Endodermal cell (in vitro differentiated cells): ENCODE results near the gene SERINC2. TPM values are rescaled to one million over a fixed set of nuclear protein-coding genes. Genes with fewer than 3 reads are reported as not detected.
"Not testable (repeated sequence)": the region's sequence is repeated elsewhere in the genome, so short reads cannot be mapped to it uniquely, and the experiment has no call there.

Source experiments
- DNase-seq: peaks from one replicate; pipeline ENCODE4 v3.0.0-alpha.2; 2017
- H3K27ac ChIP-seq: 2 replicates; pipeline ENCODE4 v1.5.1; 2013; ENCODE audit warnings: mild to moderate bottlenecking, low read depth, low read length, moderate library complexity
- H3K27me3 ChIP-seq: 2 replicates; pipeline ENCODE4 v1.6.1; 2013; ENCODE audit warnings: mild to moderate bottlenecking, low read length, moderate library complexity; ENCODE audit not compliant: insufficient read depth, control insufficient read depth, poor library complexity, severe bottlenecking
- H3K36me3 ChIP-seq: 2 replicates; pipeline ENCODE4 v1.7.0; 2013; ENCODE audit warnings: mild to moderate bottlenecking, low read length, moderate library complexity; ENCODE audit not compliant: control insufficient read depth, insufficient read depth
- H3K4me1 ChIP-seq: one replicate; pipeline ENCODE4 v1.7.0; 2013; ENCODE audit warnings: low read length; ENCODE audit not compliant: control insufficient read depth, insufficient read depth
- H3K4me3 ChIP-seq: 2 replicates; pipeline ENCODE4 v1.5.1; 2013; ENCODE audit warnings: mild to moderate bottlenecking, low read length, moderate library complexity
- H3K9ac ChIP-seq: 2 replicates; pipeline ENCODE4 v1.6.1; 2013; ENCODE audit warnings: mild to moderate bottlenecking, low read length, moderate library complexity; ENCODE audit not compliant: poor library complexity, severe bottlenecking; ENCODE audit errors: extremely low read depth
- H3K9me3 ChIP-seq: 2 replicates; pipeline ENCODE4 v1.6.1; 2013; ENCODE audit warnings: mild to moderate bottlenecking, low read length, moderate library complexity; ENCODE audit not compliant: control insufficient read depth
- H3K27ac Mint-ChIP-seq: 2 replicates; pipeline ENCODE4 v1.8.0; 2020; ENCODE audit warnings: mixed read lengths
- H3K27me3 Mint-ChIP-seq: 2 replicates; pipeline ENCODE4 v1.8.0; 2021; ENCODE audit warnings: mild to moderate bottlenecking, mixed read lengths; ENCODE audit not compliant: insufficient read depth
- H3K36me3 Mint-ChIP-seq: 2 replicates; pipeline ENCODE4 v1.8.0; 2020; ENCODE audit warnings: low read depth, mixed read lengths
- H3K4me1 Mint-ChIP-seq: 2 replicates; pipeline ENCODE4 v1.8.0; 2020; ENCODE audit warnings: mixed read lengths
- H3K4me3 Mint-ChIP-seq: 2 replicates; pipeline ENCODE4 v1.8.0; 2020; ENCODE audit warnings: mild to moderate bottlenecking, moderate library complexity, mixed read lengths
- H3K9me3 Mint-ChIP-seq: 2 replicates; pipeline ENCODE4 v1.8.0; 2020; ENCODE audit warnings: mild to moderate bottlenecking, mixed read lengths
- WGBS, 2 experiments: methylation state at CpG; one replicate each; pipeline versions ENCODE4 v1.1.5 to v1.1.7; 2013; ENCODE audit warnings: missing lambda C conversion rate in 2 of 2, mixed read lengths in 1 of 2; ENCODE audit not compliant: insufficient coverage in 1 of 2, insufficient read length in 1 of 2; 5-methylcytosine and 5-hydroxymethylcytosine counted together
- total RNA-seq, 2 donors: library from RNA; stranded (reverse); fragmentation: NEBNext Ultra II Directional in 1 of 2; extraction: Animal tissue kit (Norgen Biotek cat#: 25700) in 1 of 2; gene quantifications; 2 replicates in 1 of 2; 3 replicates in 1 of 2; pipeline ENCODE4 v1.2.1, GENCODE V29; 2021
- TF ChIP-seq, protein P1 (sequence below): fragments of 200-600 bp; sonication (generic); conservative IDR thresholded peaks from 2 replicates; pipeline ENCODE4 v1.5.0; 2021; ENCODE audit warnings: antibody characterized with exemption, mild to moderate bottlenecking

SERINC2 gene
- total RNA-seq, 2 donors from 2014 or later = 25.9 to 35.1 TPM

- H3K27ac ChIP-seq = no peak overlapping the region
- no peak overlapping the region for H3K4me3 ChIP-seq
- peaks cover 3% of the 10 kb centered on the region for H3K36me3 Mint-ChIP-seq
- H3K9me3 ChIP-seq = peaks cover 49% of the 10 kb centered on the region
- peak; percentile 67 for DNase-seq
- H3K27me3 ChIP-seq = peaks cover 8% of the 10 kb centered on the region
- H3K27me3 Mint-ChIP-seq = peaks cover 22% of the 10 kb centered on the region
- H3K27ac Mint-ChIP-seq = no peak overlapping the region
- H3K9me3 Mint-ChIP-seq = peaks cover 31% of the 10 kb centered on the region
- H3K36me3 ChIP-seq = no peaks in the 10 kb centered on the region
- no peaks in the 10 kb centered on the region for H3K4me1 ChIP-seq
- TF ChIP-seq, protein P1, sequence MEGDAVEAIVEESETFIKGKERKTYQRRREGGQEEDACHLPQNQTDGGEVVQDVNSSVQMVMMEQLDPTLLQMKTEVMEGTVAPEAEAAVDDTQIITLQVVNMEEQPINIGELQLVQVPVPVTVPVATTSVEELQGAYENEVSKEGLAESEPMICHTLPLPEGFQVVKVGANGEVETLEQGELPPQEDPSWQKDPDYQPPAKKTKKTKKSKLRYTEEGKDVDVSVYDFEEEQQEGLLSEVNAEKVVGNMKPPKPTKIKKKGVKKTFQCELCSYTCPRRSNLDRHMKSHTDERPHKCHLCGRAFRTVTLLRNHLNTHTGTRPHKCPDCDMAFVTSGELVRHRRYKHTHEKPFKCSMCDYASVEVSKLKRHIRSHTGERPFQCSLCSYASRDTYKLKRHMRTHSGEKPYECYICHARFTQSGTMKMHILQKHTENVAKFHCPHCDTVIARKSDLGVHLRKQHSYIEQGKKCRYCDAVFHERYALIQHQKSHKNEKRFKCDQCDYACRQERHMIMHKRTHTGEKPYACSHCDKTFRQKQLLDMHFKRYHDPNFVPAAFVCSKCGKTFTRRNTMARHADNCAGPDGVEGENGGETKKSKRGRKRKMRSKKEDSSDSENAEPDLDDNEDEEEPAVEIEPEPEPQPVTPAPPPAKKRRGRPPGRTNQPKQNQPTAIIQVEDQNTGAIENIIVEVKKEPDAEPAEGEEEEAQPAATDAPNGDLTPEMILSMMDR = peak; percentile 80
- H3K4me1 Mint-ChIP-seq = no peaks in the 10 kb centered on the region
- 76 to 79% methylated on average over 3 to 6 of the region's 6 CpGs for WGBS, 2 experiments
- H3K9ac ChIP-seq = no peak overlapping the region
- no peak overlapping the region for H3K4me3 Mint-ChIP-seq
These were observed 47.0 kb downstream of the SERINC2 start for GRCh38 chr1:31460027-31460426.

DNA sequence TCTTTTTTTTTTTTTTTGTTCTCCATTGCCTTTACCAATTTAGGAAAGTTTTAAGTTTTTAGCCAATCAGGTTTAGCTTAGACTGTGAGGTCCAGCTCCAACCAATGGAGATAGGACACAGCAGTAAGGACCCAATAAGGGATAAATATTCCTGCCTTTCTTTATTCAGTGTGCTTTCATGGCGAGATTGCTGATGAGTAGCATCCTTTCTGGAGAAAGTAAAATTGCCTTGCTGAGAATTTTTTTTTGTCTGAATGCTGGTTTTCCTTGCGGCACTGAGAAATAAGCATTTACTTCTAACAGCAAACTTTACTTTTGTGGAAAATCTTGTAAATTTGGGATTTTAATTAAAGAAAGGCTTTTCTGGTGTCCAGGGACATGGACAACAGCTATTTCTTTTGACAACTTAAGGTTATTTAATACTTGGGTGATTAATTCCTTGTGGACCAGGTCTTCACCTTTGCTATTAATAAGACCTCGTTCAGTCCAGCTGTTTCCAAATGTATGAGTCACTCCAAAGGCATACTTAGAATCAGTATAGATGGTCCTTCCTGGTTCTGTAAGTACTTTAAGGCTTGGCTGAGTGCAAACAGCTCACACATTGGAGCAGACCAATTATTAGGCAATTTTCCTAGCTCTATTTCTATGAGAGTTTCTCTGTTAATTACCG lies 54.1 kb downstream of the SERINC2 start:
- Mint-ChIP-seq H3K4me3 (no peak overlapping the region), H3K27me3 (no peaks in the 10 kb centered on the region), H3K9me3 (peaks cover 18% of the 10 kb centered on the region), H3K4me1 (peaks cover 17% of the 10 kb centered on the region), H3K36me3 (no peaks in the 10 kb centered on the region), H3K27ac (no peak overlapping the region)
- no peaks in the 10 kb centered on the region for H3K4me1 ChIP-seq
- no peaks in the 10 kb centered on the region for H3K27me3 ChIP-seq
- TF ChIP-seq, protein P1 = no peak
- WGBS, 2 experiments = 91 to 100% methylated on average over 3 to 4 of the region's 4 CpGs
- H3K4me3 ChIP-seq = no peak overlapping the region
- H3K27ac ChIP-seq = no peak overlapping the region
- no peak for DNase-seq
- peaks cover 38% of the 10 kb centered on the region for H3K9me3 ChIP-seq
- H3K36me3 ChIP-seq = no peaks in the 10 kb centered on the region
- H3K9ac ChIP-seq = no peak overlapping the region

- DNase-seq = no peak
- TF ChIP-seq, protein P1 = no peak
- Histone ChIP-seq H3K27me3 (no peaks in the 10 kb centered on the region), H3K9me3 (peaks cover 32% of the 10 kb centered on the region), H3K4me1 (no peaks in the 10 kb centered on the region), H3K4me3 (no peak overlapping the region), H3K9ac (no peak overlapping the region), H3K36me3 (no peaks in the 10 kb centered on the region), H3K27ac (no peak overlapping the region)
- Mint-ChIP-seq H3K36me3 (no peaks in the 10 kb centered on the region), H3K27ac (no peak overlapping the region), H3K4me1 (peaks cover 33% of the 10 kb centered on the region), H3K9me3 (peaks cover 26% of the 10 kb centered on the region), H3K4me3 (no peak overlapping the region), H3K27me3 (no peaks in the 10 kb centered on the region)
- 93 to 100% methylated on average over 3 to 10 of the region's 11 CpGs for WGBS, 2 experiments
These were observed 57.8 kb downstream of the SERINC2 start for GRCh38 chr1:31470794-31471315.

GRCh38 chr1:31471452-31472313 lies 58.7 kb downstream of the SERINC2 start:
- not testable (repeated sequence) for H3K27me3 Mint-ChIP-seq

DNA sequence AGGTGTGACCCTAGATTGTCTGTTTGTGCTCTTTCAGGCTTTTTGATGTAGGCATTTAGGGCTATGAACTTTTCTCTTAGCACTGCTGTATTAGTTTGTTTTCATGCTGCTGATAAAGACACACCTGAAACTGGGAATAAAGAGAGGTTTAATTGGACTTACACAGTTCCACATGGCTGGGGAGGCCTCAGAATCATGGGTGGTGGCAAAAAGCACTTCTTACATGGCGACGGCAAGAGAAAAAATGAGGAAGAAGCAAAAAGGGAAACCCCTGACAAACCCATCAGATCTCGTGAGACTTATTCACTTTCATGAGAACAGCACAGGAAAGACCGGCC lies 59.3 kb downstream of the SERINC2 start:
- not testable (repeated sequence) for H3K4me1 ChIP-seq, H3K36me3 Mint-ChIP-seq, H3K27me3 ChIP-seq, H3K9ac ChIP-seq, H3K27ac Mint-ChIP-seq, H3K27ac ChIP-seq, H3K4me3 Mint-ChIP-seq, DNase-seq, H3K27me3 Mint-ChIP-seq, H3K36me3 ChIP-seq, H3K4me3 ChIP-seq
- peaks cover 18% of the 10 kb centered on the region for H3K9me3 ChIP-seq
- peaks cover 47% of the 10 kb centered on the region for H3K4me1 Mint-ChIP-seq
- 89 to 93% methylated on average over 4 of the region's 4 CpGs for WGBS, 2 experiments
- H3K9me3 Mint-ChIP-seq = peaks cover 18% of the 10 kb centered on the region

More at GRCh38 chr1:31471452-31472313, 58.7 kb downstream of the SERINC2 start:
- not testable (repeated sequence) for H3K4me3 ChIP-seq, DNase-seq, H3K4me3 Mint-ChIP-seq, H3K36me3 Mint-ChIP-seq, H3K27me3 ChIP-seq, H3K27ac Mint-ChIP-seq, H3K36me3 ChIP-seq, H3K4me1 ChIP-seq, H3K9ac ChIP-seq, H3K27ac ChIP-seq
- peaks cover 41% of the 10 kb centered on the region for H3K4me1 Mint-ChIP-seq
- 78 to 84% methylated on average over 5 to 8 of the region's 8 CpGs for WGBS, 2 experiments
- H3K9me3 ChIP-seq = peaks cover 24% of the 10 kb centered on the region
- H3K9me3 Mint-ChIP-seq = peaks cover 22% of the 10 kb centered on the region
